ENCODE results near the gene MT3.

Gene MT3

GRCh38 chr16:56589141-56590039 lies at the start of gene MT3:
Gene MT3 (plus strand): TSS chr16:56589528. CDS start chr16:56589591, 63 bp downstream.
- in situ Hi-C loops (cut with MboI; ENCODE audit: low sequenced_read_pairs): no loop called here

DNA sequence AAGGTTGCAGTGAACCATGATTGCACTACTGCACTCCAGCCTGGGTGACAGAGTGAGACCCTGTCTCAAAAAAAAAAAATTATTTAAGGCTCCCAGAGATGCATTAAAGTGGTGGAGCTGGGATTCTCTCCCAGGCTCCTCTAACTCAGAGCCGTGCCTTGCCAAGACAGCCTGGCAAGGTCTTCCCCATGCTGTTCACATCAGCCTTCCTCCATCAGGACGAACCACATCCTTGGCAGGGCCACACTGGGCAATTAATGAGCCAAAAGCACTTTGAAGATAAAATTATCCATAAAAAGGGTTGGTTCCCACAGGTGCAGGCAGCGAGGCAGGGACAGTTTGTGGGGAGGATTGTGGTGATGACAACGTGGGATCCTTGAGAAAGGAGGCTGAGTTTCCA lies 49.7 kb upstream of the MT3 start:
- in situ Hi-C loops (cut with MboI; ENCODE audit: low sequenced_read_pairs): no loop called here

DNA sequence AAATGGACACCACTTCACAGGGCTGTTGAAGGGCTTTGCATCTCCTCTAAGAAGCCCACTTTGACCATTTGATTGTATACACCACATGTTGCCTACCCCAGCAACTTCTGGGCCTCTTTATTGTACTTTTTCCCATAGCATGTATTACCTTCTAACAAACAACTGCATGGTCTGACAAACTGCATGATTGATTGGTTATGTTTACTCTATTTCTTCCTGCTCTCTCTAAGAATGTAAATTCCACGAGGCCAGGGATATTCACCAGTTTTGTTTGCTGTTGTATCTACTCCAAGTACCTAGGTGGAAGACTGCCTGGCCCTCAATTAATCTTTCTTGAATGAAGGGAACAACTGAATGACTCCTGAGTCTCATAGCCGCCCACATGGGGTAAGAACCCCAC lies 47.3 kb upstream of the MT3 start:
- in situ Hi-C loops (cut with MboI; ENCODE audit: low sequenced_read_pairs): no loop called here

DNA sequence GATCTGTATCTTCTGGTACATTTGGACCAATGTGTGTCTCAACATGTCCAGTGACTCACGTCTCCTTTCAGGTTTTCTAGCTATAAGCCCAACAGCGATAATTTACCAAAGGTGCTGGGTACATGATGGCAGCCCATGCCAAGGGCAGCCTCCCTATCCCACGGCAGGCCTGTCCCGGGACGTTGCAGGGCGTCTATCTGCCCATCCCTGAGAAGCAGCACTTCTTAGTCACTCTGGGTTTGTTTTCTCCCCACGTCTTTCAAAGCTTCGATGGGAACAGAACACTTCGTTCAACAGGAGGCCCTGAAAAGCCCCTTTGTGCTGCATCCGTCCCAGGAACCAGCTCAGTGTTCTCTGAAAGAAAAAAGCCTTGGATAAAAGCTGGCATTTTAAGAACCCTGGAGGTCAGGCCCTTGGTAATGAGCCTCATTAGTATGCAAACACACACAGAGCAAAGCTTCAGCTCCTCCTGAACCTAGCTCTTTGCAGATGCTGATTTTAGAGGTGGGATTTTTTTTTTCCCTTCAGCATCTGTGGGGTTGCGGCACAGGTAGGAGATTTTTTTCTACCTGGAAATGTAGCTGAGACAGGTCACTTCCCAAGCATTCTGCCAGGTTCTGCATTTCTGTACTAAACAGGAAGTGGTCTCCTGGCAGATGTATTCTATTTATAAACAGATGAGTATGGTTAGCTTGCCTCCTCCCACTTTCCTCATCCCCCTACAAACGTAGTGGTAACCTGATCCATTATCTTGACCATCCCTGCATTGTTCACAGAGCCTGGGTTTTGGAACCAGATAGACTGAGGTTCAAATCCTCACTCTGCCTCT lies 42.0 kb upstream of the MT3 start:
- in situ Hi-C loops (cut with MboI; ENCODE audit: low sequenced_read_pairs): no loop called here

- in situ Hi-C loops (cut with MboI; ENCODE audit: low sequenced_read_pairs): no loop called here
Observed at GRCh38 chr16:56547949-56548567, 41.3 kb upstream of the MT3 start.

- in situ Hi-C loops (cut with MboI; ENCODE audit: low sequenced_read_pairs): no loop called here
Observed at GRCh38 chr16:56549161-56549560, 40.2 kb upstream of the MT3 start.

- in situ Hi-C loops (cut with MboI; ENCODE audit: low sequenced_read_pairs): no loop called here
Observed at GRCh38 chr16:56549744-56550385, 39.5 kb upstream of the MT3 start.

DNA sequence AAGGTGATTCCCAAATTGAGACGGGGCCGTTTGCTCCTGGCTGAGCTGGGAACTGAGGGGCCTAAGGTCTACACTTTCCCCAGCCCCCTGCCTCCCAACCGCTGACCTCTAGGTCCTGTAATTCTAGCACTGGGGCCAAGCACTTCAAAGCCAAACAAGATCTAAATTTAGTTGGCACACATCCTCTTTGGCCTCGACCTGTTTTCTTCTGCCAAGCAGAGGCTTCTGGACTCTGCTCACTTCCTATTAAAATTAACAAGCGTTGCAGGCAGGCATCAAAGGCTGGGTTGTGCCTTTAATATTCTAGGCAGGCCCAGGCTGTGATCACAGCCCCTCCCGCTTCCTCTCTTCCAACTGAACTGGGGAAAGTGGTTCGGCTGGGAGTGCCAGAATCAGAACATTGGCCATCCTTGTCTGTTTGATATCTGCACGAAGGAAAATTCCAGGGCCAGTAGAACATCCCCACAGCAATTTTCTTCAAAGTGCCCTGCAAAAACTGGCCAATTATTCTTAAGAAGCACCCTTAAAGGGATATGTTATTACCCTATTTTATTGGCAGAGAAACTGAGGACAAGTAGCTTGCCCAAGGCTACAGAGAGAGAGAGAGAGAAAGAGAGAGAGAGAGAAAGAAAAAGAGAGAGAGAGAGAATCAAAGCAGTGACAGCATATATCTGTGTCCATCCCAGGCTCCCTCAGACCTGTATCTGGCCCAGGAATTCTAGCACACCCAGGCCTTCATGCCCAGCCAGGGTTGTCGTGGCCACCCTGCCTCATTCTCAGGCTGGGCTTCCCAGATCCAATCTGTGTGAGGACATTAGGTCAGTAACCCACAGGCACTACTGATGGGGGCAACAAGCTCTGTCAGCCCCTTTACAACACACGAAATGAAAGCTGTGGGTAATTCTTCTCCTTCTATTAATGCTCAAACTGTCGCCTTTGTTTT lies 37.3 kb upstream of the MT3 start:
- in situ Hi-C loops (cut with MboI; ENCODE audit: low sequenced_read_pairs): no loop called here

DNA sequence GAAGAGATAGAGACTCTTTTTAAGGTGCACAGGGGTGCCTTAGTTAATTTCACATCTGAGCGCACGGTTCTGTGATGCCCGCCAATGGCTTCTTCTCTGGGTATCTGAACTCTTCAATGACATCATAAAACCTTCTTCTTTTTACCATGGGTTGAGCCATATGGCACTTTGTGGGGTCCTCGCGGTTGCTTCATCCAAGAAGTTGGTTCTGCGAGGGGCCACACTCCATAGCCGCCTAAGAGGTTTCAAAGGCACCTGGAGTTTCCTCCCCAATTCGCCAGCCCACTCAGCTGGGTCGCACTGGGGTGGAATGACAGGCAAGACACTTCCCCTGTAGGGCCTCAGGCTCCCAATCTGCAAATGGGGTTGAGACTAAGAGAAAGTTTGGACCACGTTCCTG lies 34.9 kb upstream of the MT3 start:
- in situ Hi-C loops (cut with MboI; ENCODE audit: low sequenced_read_pairs): no loop called here

GRCh38 chr16:56558024-56558747 lies 31.1 kb upstream of the MT3 start:
- in situ Hi-C loops (cut with MboI; ENCODE audit: low sequenced_read_pairs): no loop called here

GRCh38 chr16:56559109-56559508 lies 30.2 kb upstream of the MT3 start:
- in situ Hi-C loops (cut with MboI; ENCODE audit: low sequenced_read_pairs): no loop called here

- in situ Hi-C loops (cut with MboI; ENCODE audit: low sequenced_read_pairs): no loop called here
Observed at GRCh38 chr16:56560447-56560846, 28.9 kb upstream of the MT3 start.

- in situ Hi-C loops (cut with MboI; ENCODE audit: low sequenced_read_pairs): no loop called here
Observed at GRCh38 chr16:56561126-56561525, 28.2 kb upstream of the MT3 start.

DNA sequence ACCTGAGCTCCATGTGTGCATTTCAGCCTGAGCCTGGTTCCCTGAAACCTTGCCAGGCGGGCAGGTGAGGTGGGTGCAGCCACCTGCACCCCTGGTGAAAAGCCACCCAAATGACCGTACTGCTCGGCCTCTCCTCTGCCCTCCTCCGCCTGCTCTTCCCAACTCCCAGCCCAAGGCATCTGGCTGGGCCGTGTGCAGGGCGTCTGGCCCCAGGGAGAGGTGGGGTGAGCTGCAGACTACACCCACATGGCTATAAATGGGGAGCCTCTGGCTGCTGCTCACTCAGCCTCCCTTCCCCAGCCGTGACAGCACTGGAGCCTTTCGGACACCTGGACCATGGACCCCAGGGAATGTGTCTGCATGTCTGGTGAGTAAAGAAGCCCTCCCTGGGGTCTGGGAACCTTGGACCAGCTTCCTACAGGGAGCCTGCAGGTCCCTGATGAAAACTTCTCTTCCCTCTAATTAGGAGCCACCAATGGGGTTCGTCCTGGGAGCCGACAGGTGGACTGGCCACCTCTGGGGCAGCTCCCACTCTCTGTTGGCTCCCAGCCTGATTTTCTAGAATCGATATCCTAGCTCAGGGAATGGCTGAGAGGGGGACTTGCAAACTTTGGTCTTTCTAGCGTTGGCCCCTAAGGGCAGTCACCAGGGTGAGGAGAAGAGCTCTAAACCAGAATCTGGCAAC lies 24.4 kb upstream of the MT3 start, which contains the start of gene MT4:
MT4 (plus strand) TSS at position 281 of the 685 bp plus-strand sequence; CDS start at position 337, 56 bp downstream.
- in situ Hi-C loops (cut with MboI; ENCODE audit: low sequenced_read_pairs): no loop called here

- in situ Hi-C loops (cut with MboI; ENCODE audit: low sequenced_read_pairs): loop anchor here (10.0 kb wide), 1 partner anchor 135 kb away; no protein-coding TSS in a partner anchor
Observed at GRCh38 chr16:56569971-56570370, 19.4 kb upstream of the MT3 start.

- in situ Hi-C loops (cut with MboI; ENCODE audit: low sequenced_read_pairs): loop anchor here (10.0 kb wide), 1 partner anchor 133 kb away; no protein-coding TSS in a partner anchor
Observed at GRCh38 chr16:56571525-56571924, 17.8 kb upstream of the MT3 start.

DNA sequence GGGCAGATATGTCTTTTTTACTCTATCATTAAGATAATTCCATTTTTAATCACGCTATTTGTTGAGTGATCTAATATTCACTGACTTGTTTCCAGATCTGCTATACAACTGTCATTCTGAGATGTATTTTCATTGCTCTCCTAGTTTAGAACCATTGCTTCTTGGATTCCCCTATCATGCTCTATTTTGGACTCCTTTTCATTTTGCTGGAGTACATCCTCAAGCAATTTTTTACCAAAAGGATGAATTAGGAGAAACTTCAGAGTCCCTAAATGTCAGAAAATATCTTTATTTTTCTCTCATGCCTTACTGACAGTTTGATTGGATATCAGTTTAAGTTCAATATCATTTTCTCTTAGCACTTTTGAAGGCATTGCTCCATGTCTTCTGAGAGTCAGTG lies 14.7 kb upstream of the MT3 start:
- in situ Hi-C loops (cut with MboI; ENCODE audit: low sequenced_read_pairs): loop anchor here (10.0 kb wide), 1 partner anchor 130 kb away; no protein-coding TSS in a partner anchor

All from HL-60/S4 treated with phorbol 12-myristate 13-acetate at 8.2 ng/mL for 4 days and 3 days (cell line).